ENCODE measurements around the gene SYVN1. TPM values are rescaled to one million over a fixed set of nuclear protein-coding genes. Genes with fewer than 3 reads are reported as not detected.

Gene SYVN1
- total RNA-seq, 4 donors from 2014 or later, result 52.7 to 61.2 (median 56.9) TPM

- Histone ChIP-seq H3K27me3 (no peaks in the 10 kb centered on the region), H3K9me3 (no peaks in the 10 kb centered on the region), H3K4me1 (no peaks in the 10 kb centered on the region), H3K27ac (no peak overlapping the region), H3K4me3 (no peak overlapping the region), H3K36me3 (no peaks in the 10 kb centered on the region)
- no peak for DNase-seq (ENCODE audit: low spot score in 2 of 2)
- WGBS, result 78% methylated on average over 5 of the region's 5 CpGs
- no peak for TF ChIP-seq POLR2A (IDR thresholded peaks at IDR 0.05)
- no peak for TF ChIP-seq POLR2AphosphoS5 (IDR thresholded peaks at IDR 0.05)
- TF ChIP-seq CTCF (IDR thresholded peaks at IDR 0.05), result no peak
- TF ChIP-seq EP300 (IDR thresholded peaks at IDR 0.05), result no peak
Observed at GRCh38 chr11:65159012-65159411, 24.7 kb upstream of the SYVN1 start.

DNA sequence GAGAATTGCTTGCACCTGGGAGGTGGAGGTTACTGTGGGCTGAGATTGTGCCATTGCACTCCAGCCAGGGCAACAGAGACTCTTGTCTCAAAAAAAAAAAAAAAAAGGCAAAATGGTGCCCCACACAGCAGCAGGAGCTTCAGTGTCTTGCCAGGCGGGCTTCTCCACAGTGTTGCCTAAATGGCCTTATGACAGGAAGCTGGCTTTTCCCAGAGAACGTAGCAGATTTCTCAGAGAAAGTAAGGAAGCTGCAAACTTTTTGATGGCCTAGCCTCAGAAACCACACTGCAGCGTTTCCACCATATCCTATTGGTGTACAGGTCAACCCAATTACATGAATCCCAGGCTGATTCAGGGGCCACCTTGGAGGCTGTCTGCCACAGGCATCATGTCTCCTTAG is 23.0 kb upstream of the SYVN1 start:
- Histone ChIP-seq H3K9me3 (no peaks in the 10 kb centered on the region), H3K27me3 (no peaks in the 10 kb centered on the region), H3K36me3 (no peaks in the 10 kb centered on the region), H3K27ac (no peak overlapping the region), H3K4me3 (no peak overlapping the region), H3K4me1 (no peaks in the 10 kb centered on the region)
- no peak for DNase-seq (ENCODE audit: low spot score in 2 of 2)
- WGBS, result 74% methylated on average over 3 of the region's 3 CpGs
- no peak for TF ChIP-seq EP300 (IDR thresholded peaks at IDR 0.05)
- TF ChIP-seq POLR2AphosphoS5 (IDR thresholded peaks at IDR 0.05), result no peak
- TF ChIP-seq POLR2A (IDR thresholded peaks at IDR 0.05), result no peak
- TF ChIP-seq CTCF (IDR thresholded peaks at IDR 0.05), result no peak

- H3K27me3 ChIP-seq, result no peaks in the 10 kb centered on the region
- H3K4me1 ChIP-seq, result no peaks in the 10 kb centered on the region
- 86% methylated on average over 3 of the region's 3 CpGs for WGBS
- H3K36me3 ChIP-seq, result no peaks in the 10 kb centered on the region
- no peak overlapping the region for H3K27ac ChIP-seq
- TF ChIP-seq POLR2AphosphoS5 (IDR thresholded peaks at IDR 0.05), result no peak
- TF ChIP-seq EP300 (IDR thresholded peaks at IDR 0.05), result no peak
- TF ChIP-seq CTCF (IDR thresholded peaks at IDR 0.05), result no peak
- no peak for TF ChIP-seq POLR2A (IDR thresholded peaks at IDR 0.05)
- no peaks in the 10 kb centered on the region for H3K9me3 ChIP-seq
- no peak overlapping the region for H3K4me3 ChIP-seq
- peak in 1 of 2 donors; percentile 27 for DNase-seq (ENCODE audit: low spot score in 2 of 2)
Observed at GRCh38 chr11:65156926-65157325, 22.6 kb upstream of the SYVN1 start.

DNA sequence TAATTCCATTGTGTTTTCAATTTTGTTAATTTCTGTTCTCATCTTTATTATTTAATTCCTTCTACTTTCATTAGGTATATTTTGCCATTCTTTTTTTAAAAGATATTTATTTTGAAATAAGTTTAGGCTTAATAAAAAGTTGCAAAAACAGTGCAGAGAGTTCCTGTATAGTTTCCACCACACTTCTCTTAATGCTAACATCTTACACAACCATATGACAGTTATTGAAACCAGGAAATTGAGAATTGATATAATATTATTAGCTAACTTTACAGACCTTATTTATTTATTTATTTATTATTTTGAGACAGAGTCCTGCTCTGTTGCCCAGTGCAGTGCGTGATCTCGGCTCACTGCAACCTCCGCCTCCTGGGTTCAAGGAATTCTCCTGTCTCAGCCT is 21.9 kb upstream of the SYVN1 start:
- H3K27me3 ChIP-seq, result no peaks in the 10 kb centered on the region
- peak in 1 of 2 donors; percentile 10 for DNase-seq (ENCODE audit: low spot score in 2 of 2)
- no peak overlapping the region for H3K27ac ChIP-seq
- H3K36me3 ChIP-seq, result no peaks in the 10 kb centered on the region
- H3K4me1 ChIP-seq, result no peaks in the 10 kb centered on the region
- TF ChIP-seq POLR2A (IDR thresholded peaks at IDR 0.05), result no peak
- no peak for TF ChIP-seq EP300 (IDR thresholded peaks at IDR 0.05)
- no peak for TF ChIP-seq POLR2AphosphoS5 (IDR thresholded peaks at IDR 0.05)
- no peak for TF ChIP-seq CTCF (IDR thresholded peaks at IDR 0.05)
- 96% methylated on average over 3 of the region's 3 CpGs for WGBS
- no peak overlapping the region for H3K4me3 ChIP-seq
- no peaks in the 10 kb centered on the region for H3K9me3 ChIP-seq

DNA sequence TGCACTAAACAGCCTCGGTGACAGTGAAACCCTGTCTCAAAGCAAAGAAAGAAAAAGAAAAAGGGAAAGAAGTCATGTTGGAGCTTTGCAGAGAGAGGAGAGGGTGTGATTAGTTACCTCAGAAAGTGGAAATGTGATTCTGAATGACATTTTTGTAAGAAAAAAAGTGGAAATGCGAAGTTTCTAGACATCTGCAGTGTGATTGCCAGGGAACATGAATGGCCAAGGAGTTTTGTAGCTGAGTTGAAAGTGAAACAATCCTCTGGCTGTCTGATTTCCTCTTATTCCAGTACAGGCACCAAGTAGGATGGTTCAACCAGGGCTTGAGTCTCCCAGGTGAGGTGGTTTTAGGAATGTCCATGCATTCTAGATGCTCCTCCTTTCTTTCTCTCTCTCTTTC is 17.8 kb upstream of the SYVN1 start:
- no peak overlapping the region for H3K27ac ChIP-seq
- no peak for DNase-seq (ENCODE audit: low spot score in 2 of 2)
- no peak overlapping the region for H3K4me3 ChIP-seq
- H3K36me3 ChIP-seq, result no peaks in the 10 kb centered on the region
- H3K9me3 ChIP-seq, result no peaks in the 10 kb centered on the region
- peaks cover 10% of the 10 kb centered on the region for H3K4me1 ChIP-seq
- 78% methylated on average over 2 of the region's 2 CpGs for WGBS
- no peaks in the 10 kb centered on the region for H3K27me3 ChIP-seq
- TF ChIP-seq POLR2AphosphoS5 (IDR thresholded peaks at IDR 0.05) (no peak), POLR2A (IDR thresholded peaks at IDR 0.05) (no peak), EP300 (IDR thresholded peaks at IDR 0.05) (no peak), CTCF (IDR thresholded peaks at IDR 0.05) (no peak)

All from suprapubic skin (tissue), 4 donors.